Glomerular visceral epithelial cell (primary cell): ENCODE results near the gene GPR139.

Experiments used
- DNase-seq: peaks from one replicate; pipeline ENCODE4 v3.0.0-alpha.2; 2016; ENCODE audit errors: extremely low spot score

The GPR139 gene

DNA sequence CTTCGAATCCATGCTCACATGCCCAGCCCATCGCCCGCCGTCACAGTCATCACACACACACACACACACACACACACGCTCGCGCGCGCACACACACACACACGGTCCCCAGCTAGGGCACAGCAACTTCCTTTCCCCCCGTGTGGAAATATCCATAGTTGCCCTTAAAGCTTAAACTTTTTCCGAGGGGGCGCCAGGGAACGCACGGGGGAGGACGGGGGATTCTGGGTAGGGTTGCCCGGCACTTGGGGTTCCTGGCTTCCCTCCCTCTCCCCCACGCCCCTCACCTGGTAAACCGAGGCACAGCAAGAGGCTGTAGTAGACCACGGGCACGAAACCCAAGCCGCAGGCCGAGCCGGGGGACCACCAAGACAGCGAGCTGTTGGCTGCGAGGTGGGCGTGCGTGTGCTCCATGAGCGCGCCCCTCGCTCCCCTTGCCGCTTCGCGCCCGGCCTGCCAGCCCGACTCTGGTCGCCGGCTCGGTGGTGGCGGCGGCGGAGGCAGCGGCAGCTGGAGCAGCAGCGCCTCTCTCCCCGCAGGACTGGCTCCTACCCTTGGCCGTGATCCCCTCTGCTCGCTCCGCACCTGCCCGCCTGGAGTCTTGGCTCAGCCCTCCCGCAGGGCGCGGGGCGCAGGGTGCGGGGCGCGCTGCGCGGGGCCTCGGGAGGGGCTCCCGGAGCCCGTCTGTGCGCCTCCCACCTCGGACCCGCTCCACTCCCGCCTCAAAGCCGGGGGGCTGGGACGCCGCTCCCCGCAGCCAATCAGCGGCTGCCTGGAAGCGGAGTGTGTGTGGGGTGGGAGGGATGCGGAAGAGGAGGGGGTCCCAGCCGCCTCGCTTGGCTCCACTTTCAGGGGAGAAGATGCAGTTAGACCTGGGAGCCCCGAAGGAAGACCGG is at the start of gene GPR139:
TSS of gene GPR139 (minus strand) at position 688 of the 896 bp plus-strand sequence. CDS start at position 414, 274 bp downstream.
- DNase-seq, result no peak

DNA sequence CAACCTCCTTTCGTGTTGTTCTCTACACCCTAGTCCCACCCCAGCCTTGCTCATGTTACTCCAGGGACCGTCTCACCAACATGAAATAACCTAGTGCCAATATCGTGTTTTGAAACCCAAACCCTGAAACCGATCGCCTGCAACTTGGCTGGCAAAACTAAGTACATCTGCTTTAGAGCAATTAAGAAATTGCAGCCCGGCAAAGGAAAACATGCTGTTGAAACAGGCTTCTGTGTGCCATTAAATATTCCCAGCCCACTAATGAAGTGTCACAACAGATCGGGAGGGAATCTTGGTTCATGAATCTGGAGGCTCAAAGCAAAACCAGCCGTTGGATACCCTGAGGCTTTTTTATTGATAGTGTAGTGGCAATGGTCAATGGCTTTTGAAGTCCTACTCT is 48.3 kb upstream of the GPR139 start:
- DNase-seq, result no peak

DNA sequence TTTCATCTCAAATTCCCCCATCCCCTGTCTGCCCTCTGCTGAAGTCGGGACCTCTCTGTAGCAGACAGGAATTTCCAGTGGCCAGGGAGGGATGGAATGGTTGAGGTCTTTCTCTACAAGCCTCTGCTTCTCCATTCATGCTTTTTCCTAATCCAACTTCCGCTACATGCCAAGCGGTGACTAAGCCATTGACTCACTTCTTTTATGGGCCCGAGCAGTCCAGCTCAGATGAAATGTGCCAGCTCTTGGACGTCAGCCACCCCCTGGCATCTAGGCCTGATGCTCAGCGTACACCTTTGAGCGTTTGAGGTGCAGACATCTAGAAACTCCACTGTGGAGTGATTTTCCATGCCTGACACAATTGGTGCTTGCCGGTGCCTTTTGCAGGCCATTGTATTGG is 40.7 kb upstream of the GPR139 start:
- peak; percentile 28 for DNase-seq

DNA sequence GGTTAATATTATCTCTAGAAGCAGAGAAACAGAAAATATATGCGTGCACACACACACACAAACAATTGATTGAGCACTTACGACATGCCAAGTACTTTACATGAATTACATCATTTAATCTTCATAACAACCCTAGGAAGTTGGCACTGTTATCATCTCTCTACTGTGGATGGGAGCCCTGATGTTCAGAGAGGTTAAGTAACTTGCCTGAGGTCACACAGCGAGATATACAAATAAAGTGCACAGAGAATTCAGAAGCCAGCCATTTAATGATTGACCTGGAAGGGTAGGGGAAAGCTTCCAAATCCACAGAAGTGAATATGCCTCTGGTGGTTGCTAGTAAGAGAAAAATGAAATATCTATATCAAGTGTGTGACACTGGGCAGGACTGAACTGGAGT is 37.5 kb upstream of the GPR139 start:
- DNase-seq, result no peak

DNA sequence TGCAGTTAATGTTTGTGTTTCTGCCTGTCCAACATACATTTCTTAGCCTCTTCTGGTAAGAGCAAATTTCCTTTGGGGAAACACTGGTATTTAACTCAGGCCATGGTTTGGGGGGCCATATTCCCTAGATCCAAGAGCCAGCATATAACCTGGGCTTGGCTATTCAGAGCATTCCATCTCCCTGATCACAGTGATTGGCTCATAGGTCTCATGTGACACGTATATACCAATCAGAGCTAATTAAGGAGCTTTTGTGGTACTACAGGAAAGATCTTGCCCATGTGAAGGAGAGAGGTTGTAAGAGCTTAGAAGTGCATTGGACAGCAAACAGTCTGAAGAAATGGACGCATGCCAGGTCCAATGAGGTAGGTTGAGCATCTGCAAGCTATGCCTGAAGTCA is 33.4 kb upstream of the GPR139 start:
- DNase-seq, result no peak

DNA sequence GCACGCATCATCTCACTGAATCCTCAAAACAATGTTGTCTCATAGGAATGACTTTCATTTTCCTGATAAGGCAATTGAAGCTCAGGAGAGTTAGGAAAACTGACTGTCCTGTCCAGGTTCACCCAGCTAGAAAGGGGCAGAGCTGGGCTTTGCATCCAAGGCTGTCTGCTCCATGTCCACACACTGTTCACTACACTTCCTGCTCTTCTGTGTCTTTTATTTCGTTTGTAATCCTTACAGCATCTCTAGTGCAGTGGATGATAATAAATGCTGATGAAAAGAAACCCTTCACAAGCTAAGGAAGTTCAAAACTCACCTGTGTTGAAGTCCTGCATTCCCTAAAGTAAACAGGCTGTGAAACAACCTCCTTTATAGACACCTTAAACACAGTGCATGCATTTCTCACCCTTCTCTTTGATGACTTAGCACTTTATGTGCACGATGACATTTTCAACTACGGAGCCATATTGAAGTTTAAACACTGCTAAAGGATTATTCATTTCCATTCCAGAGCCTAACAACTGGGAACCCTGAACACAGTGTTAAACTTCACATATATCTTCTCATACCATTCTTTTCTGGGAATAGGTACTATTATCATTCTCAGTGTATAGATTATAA is 31.0 kb upstream of the GPR139 start:
- DNase-seq, result no peak

DNA sequence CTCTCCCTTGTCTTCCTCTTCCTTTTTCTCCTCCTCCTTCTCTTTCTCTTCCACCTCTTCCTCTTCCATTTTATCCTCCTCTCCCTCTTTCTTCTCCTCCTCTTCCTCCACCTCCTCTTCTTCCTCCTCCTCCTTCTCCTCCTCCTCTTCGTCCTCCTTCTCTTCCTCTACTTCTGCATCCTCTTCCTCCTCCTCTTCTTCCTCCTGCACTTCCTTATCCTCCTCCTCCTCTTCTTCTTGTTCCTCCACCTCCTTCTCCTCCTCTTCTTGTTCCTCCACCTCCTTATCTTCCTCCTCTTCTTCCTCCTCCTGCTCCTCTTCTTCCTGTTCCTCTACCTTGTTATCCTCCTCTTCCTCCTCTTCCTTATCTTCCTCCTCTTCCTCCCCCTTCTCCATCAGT is 28.8 kb upstream of the GPR139 start:
- DNase-seq, result no peak

DNA sequence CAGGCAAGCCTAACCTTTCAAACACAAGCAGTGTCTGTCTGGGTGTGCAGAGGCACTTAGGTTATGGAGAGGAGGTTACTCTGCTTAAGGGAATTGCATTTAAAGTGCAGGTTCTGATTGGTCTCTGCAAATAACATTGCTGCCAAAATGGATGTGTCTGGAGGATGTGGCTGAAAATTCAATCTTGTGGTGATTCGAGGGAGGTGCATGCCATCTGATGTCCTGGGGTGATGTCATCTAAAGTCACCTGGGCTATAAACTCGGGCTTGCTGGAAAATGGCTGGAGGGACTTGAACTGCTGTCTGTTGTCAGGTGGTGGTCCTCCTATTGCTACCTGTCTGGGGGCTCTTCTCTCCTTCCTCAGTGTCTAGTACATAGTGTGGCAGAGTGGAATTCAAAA is 28.3 kb upstream of the GPR139 start:
- no peak for DNase-seq

DNA sequence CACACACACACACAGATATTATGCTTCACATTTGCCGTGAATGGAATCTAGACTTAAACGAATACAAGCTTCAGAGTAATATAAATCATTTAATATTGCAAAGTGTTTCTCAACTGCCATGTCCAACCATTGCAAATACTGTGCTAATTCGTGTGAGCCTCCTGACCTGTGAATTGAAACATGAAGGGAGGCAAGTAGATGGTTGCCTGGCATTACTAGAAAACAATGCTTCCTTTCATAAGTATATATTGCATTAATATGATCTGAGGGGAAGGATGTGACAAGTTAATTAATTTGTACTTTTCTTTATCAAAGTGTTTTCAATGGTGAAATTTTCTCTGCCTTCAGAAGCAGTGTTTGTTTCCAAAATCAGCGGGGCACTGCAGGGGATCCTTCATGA is 25.7 kb upstream of the GPR139 start:
- no peak for DNase-seq

DNA sequence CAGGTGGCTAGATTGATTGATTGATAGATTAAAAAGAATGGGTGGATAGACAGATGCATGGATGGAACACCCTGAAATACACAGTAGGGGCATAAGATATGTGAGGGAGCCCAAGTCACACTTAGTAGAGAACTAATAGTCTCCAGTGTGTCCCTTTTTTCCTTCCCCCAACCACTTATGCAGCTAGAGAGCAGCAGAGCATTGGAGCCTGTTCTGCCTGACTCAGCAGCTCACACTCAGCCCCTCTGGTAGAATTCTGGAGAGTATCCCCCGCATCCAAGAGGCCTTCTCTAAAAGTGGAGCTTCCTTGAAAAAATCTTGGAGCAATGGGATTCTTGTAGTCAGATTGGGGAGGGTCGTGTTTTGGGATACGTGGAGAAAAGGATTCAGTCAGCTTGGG is 20.5 kb upstream of the GPR139 start:
- no peak for DNase-seq

DNA sequence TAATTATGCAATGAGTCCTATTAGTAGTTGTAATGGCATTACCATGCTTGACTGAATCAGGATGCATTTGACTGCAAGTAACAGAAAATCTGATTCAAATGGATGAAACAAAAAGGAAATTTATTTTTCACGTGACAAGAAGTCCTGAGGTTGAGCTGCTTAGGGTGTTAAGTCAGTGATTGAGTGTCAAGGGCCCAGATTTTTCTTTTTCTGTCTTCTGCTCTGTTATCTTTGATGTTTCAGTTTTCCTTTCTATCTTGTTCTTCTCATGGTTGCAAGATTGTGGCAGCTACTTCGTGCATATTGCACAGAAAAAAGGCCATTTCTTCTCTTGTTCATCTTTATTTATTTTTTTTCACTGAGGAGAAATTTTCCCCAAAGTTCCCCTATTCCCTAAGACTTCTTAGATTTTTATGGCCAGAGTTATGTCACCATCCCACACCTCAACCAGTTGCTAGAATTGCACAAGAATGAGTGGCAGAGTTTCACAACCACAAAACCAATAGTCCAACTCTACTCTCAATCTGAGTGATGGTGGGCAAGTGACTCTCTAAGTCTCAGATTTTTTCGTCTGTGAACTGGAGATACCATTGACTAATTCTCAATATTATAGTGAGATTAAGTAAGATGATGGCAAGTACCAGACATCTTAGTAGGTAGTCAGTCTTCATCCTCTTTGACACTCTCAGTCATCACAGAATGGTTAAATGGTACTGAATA is 15.7 kb upstream of the GPR139 start:
- no peak for DNase-seq

DNA sequence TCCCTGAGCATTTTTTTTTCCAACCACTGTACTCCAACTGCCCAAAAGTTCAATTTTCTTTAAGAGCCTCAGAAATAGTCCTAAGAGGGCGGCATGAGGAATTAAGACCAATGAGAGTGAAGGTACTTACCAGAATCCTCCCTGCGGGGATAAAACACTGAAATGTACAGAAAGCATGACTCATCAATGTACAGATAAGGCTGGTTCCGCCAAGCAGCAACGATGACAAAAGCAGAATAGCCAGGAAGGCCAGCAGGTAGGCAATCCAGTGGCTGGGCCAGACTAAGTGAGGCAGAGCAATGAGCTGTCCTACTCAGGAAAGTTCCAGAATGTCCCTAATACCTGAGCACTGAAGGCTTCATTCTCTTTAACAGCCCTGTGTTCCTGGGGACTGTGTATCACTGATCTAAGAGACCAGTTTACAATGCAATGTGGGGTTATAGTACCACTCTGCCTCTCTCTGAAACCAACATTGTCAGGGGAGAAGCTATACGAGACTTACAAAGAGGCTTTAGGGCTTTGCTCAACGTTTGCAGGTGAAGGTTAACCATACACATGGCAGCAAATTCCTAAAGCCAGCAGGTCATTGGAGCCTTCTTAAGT is 11.0 kb upstream of the GPR139 start:
- DNase-seq, result no peak

DNA sequence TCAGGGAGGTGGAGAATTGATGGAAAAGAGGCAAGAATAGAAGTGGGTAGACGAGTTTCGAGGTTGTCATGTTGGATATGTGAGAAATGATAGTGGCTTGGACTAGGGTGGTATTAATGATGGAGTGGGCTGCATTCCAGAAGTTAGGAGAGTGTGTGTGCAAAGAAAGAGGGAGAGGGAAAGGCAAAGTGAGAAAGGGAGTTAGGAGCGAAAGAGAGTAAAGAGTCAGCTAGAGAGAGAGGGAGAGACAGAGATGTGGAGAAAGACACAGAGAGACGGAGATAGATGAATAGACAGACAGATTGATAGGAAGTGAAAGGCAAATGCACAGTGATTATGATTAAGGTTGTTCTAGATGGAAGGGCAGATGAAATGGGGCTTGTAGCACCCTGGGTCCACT is 5.4 kb upstream of the GPR139 start:
- DNase-seq, result no peak

DNA sequence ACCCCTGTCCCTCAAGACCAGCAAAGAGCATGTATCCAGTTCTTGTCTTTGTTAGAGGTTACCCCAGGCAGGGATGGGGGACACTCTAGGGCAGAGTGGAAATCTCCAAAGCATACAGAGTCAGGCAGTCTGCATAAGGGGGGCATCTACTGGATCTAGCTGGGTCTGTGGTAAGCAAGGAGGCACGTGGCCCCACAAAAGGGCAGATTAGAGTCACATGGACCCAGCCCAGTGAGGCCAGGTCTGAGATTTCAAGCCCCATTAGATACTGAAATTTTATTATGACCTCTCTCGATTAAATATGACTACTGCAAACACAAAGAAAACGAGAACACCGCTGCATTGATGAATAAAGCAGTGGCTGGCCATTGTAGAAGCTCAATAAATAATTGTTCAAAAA is 1.6 kb upstream of the GPR139 start:
- DNase-seq, result no peak

DNA sequence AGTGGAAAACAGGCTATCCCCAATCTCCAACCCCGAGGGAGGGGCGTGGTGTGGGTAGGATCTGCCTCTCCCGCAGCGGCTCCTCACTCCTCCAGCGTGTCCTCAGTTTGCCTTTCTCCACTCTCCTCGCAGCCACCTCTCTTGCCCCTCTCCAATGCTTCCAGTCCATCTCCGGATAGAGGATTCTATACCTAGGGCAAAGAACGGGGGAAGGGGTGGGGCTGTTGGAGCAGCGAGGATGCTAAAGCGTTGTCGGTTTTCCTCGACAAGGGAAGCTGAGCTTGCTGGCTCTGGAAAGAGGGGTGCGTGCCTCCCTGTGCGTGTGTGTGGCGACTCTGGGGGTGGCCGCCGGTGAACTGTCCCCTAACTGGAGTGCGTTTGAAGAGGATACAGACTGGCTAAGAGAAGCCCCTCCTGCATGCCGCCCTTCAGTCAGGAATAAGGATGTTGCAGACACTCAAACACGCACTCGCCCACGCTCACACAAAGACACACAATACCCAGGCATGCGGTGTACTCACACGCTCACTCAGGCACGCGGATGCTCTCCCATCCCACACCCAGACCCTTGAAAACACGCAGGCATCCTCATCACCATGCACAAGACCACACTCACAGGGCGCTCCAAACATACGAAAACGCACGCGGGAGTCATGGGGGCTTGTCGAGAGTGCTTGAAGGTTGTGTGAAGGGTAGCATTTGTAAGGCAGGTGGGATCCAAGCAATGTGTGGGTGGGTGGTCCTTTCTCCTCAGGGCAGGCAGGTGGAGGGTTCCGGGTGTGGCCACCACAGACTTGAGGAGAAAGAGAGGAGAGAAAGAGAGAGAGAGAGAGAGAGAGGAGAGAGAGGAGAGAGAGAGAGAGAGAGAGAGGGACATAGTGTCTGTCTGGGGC is 655 bp upstream of the GPR139 start:
- DNase-seq, result no peak

DNA sequence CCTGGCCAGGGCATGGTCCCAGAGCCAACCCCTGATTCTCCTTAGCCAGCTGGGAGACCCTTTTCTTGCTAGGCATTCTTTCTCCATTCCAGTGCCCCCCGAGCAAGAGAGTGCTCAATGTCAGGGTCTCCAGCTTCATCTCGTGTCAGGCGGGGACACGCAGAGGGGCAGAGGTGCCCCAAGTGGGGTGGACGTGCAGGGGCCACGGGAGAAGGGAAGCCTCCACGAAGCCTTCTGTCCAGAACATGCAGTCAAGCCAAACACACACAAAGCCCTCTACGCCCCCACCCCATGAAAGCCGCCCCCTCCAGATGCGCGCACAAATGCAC is 852 bp downstream of the GPR139 start:
- DNase-seq, result no peak

DNA sequence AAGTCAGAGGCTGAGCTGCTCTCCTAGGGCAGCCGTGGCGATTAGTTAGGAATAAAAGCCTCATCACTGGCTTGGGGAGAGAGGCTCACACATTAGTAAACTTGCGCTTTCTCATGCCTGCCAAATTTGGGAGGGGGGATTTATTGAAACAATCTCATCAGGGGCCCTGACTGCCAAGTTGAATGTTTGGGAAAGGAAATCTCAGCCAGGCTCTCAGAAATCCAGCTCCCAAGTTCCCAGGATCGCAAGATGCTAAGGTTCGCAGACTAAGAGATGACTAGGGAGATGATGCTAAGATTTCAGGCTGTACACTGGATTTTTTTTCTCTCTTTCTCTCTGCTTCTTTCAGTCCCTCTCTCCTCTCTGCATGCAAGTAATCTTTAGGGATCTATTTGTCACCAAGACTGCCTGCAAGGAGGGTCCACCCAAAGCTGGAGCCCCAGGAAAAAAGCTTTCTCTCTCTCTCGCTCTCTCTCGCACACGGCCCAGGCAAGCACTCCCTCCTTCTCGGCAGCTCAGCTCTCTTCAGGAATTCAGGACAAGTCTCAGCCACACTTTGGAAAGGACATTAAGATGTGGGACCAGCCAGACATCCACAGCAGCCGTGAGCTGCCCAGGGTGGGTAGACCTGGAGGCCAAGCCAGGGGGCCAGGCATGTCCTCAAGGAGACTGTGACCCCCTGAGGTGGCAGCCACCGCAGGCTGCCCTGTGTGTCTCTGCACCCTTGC is 1.4 kb downstream of the GPR139 start:
- DNase-seq, result no peak

DNA sequence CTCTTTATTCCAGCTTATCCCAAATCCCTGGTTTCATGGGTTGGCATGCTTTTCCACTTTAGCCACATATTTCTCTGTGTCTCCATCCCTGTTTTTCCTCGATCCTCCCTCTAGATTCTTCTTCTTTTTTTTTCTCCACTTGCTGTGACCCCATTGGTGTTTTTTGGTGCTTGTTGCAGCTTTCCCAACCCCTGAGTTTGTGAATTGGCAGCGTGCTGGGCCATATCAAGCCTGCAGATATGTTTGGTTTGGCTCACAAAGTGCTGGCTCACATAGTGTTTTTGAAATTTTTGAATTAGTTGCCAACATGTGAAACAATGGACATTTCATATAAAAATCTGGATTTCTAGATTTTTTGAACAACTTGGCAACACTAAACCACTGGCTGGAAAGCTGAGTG is 8.8 kb downstream of the GPR139 start:
- DNase-seq, result no peak

DNA sequence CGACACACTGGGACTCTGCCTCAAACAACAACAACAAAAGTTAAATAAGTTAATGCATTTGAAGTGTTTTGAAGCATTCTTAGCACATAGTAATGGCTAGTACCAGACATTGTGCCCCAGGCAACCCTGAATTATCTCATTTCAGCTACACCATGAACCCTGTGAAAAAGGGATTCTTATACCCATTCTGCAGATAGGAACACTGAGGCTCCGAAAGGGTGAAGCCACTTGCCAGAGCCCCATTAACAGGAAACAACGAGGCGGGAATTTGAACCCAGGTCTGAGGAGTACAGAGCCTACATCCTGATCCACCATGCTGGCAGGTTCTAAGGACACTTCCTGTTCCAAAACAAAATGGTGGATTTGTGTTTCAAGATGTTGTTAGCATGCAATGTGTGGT is 9.2 kb downstream of the GPR139 start:
- no peak for DNase-seq

DNA sequence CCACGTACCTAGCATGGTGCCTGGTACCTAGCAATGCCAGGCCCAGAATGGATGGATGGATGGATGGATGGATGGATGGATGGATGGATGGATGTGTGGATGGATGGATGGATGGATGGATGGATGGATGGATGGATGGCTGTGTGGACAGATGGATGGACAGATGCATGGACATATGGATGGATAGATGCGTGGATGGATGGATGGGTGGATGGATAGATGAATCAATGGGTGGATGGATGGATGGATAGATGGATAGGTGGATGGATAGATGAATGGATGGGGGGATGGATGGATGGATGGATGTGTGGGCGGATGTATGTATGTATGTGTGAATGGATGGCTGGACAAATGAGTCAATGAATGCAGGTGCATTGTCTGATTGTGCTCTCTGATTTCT is 12.6 kb downstream of the GPR139 start:
- no peak for DNase-seq

DNA sequence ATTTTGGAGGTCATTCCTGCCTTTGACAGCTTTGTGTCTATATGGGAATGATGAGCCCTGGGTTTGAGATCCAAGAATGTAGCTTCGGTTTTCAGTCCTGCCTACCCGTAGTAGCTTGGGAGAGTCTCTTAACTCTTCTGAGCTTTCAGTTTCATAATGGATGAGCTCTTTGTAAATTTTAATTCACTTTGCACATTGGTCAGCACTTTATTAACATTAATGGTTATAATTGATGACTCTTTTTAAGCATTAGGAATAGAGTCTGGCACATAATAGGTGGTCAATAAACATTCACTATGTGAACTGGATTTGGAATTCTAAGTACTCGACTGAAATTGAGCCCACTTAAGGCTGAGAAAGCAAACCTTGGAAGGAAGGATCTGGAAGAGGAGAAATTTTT is 17.3 kb downstream of the GPR139 start:
- no peak for DNase-seq
